ENCODE data around the gene MYO7B.

- TF ChIP-seq, protein P1, sequence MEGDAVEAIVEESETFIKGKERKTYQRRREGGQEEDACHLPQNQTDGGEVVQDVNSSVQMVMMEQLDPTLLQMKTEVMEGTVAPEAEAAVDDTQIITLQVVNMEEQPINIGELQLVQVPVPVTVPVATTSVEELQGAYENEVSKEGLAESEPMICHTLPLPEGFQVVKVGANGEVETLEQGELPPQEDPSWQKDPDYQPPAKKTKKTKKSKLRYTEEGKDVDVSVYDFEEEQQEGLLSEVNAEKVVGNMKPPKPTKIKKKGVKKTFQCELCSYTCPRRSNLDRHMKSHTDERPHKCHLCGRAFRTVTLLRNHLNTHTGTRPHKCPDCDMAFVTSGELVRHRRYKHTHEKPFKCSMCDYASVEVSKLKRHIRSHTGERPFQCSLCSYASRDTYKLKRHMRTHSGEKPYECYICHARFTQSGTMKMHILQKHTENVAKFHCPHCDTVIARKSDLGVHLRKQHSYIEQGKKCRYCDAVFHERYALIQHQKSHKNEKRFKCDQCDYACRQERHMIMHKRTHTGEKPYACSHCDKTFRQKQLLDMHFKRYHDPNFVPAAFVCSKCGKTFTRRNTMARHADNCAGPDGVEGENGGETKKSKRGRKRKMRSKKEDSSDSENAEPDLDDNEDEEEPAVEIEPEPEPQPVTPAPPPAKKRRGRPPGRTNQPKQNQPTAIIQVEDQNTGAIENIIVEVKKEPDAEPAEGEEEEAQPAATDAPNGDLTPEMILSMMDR (IDR thresholded peaks at IDR 0.05), result no peak
- TF ChIP-seq EZH2 (IDR thresholded peaks at IDR 0.05; ENCODE audit: borderline replicate concordance, insufficient read depth, low read depth, low read length, poor library complexity, severe bottlenecking), result no peak
Measured at GRCh38 chr2:127680706-127681287, 145.3 kb downstream of the MYO7B start.

Data from B cell (primary cell).